ENCODE results near the gene RANBP17. TPM values are rescaled to one million over a fixed set of nuclear protein-coding genes. Genes with fewer than 3 reads are reported as not detected.

Gene RANBP17
- total and polyA plus RNA-seq, 9 of the 15 experiments (the other 6 are each of a cell fraction or from before 2014, with no cell fraction given) = not detected

DNA sequence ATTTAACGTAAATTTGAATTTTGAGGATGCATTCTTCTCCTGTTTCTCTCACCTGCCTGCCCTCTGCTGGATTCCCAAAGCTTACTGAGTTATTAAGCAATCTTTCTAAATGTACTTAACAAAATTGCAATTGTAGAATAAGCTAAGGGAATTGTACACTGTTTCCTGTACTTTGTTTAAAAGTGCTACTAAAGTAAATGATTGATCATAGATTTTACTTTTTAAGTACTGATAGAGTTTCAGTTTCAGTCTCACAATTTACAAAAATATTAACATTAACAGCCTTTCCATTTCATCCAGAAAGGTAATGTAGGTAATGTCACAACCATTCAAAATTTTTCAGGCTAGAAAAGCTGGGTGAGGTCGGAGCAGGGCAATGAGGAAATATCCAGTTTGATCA is 4.8 kb upstream of the RANBP17 start:
- no peak for FAIRE-seq
- in situ Hi-C loops (cut with MboI) = no loop called here

GRCh38 chr5:170860415-170860814 is 1.4 kb upstream of the RANBP17 start:
- no peaks in the 10 kb centered on the region for H3K36me3 ChIP-seq (ENCODE audit: control insufficient read depth, insufficient read depth, low read length)
- no peak overlapping the region for H3K27ac ChIP-seq (ENCODE audit: extremely low read depth, low read depth, low read length)
- no TSS peak for BruUV-seq (replicated peaks)
- FAIRE-seq (no peak), ATAC-seq (no peak), DNase-seq (ENCODE audit: extremely low read depth in 1 of 4, low spot score in 3 of 4) (no peak)
- ChIA-PET CTCF (ENCODE audit: low intra/inter-chr PET ratio) (no interaction called here), POLR2A (no interaction called here)
- H3K9me3 ChIP-seq (replicated peaks; ENCODE audit: control insufficient read depth, insufficient read depth, low read depth, low read length) = no peaks in the 10 kb centered on the region
- H3K9ac ChIP-seq (ENCODE audit: insufficient read depth in 1 of 2, low read depth in 2 of 2, low read length in 2 of 2) = no peak overlapping the region
- H3K27me3 ChIP-seq (ENCODE audit: control insufficient read depth in 2 of 2, insufficient read depth in 2 of 2, low read length in 2 of 2) = no peaks in the 10 kb centered on the region
- TF ChIP-seq ZNF124 (CRISPR knock-in tag; IDR thresholded peaks at IDR 0.05) = no peak
- no peaks in the 10 kb centered on the region for H3K79me2 ChIP-seq (ENCODE audit: control insufficient read depth, insufficient read depth, low read length)
- no peak overlapping the region for H3K4me2 ChIP-seq (ENCODE audit: insufficient read depth, low read length)
- no peak overlapping the region for H2AFZ ChIP-seq (ENCODE audit: low read depth, low read length)
- no peaks in the 10 kb centered on the region for H3K4me1 ChIP-seq (replicated peaks in 1 of 2; ENCODE audit: control insufficient read depth in 2 of 2, insufficient read depth in 2 of 2, low read length in 2 of 2)
- intact Hi-C loops (cut with micrococcal nuclease) (no loop called here), in situ Hi-C loops (cut with MboI) (no loop called here)
- no peaks in the 10 kb centered on the region for H3K9me1 ChIP-seq (ENCODE audit: control insufficient read depth, insufficient read depth, low read length)
- no peak overlapping the region for H3K4me3 ChIP-seq
- H4K20me1 ChIP-seq (replicated peaks; ENCODE audit: control insufficient read depth, insufficient read depth, low read length) = no peaks in the 10 kb centered on the region

More for the DNA sequence above, 4.8 kb upstream of the RANBP17 start:
- Histone ChIP-seq H2AFZ (ENCODE audit: low read depth, low read length) (no peak overlapping the region), H3K79me2 (ENCODE audit: control insufficient read depth, insufficient read depth, low read length) (no peaks in the 10 kb centered on the region), H3K9ac (ENCODE audit: insufficient read depth in 1 of 2, low read depth in 2 of 2, low read length in 2 of 2) (no peak overlapping the region), H3K27ac (ENCODE audit: extremely low read depth, low read depth, low read length) (no peak overlapping the region), H3K4me1 (replicated peaks in 1 of 2; ENCODE audit: control insufficient read depth in 2 of 2, insufficient read depth in 2 of 2, low read length in 2 of 2) (no peaks in the 10 kb centered on the region), H3K27me3 (ENCODE audit: control insufficient read depth in 2 of 2, insufficient read depth in 2 of 2, low read length in 2 of 2) (no peaks in the 10 kb centered on the region), H3K9me1 (ENCODE audit: control insufficient read depth, insufficient read depth, low read length) (no peaks in the 10 kb centered on the region), H3K4me2 (ENCODE audit: insufficient read depth, low read length) (no peak overlapping the region), H3K36me3 (ENCODE audit: control insufficient read depth, insufficient read depth, low read length) (no peaks in the 10 kb centered on the region), H3K4me3 (no peak overlapping the region), H4K20me1 (replicated peaks; ENCODE audit: control insufficient read depth, insufficient read depth, low read length) (no peaks in the 10 kb centered on the region), H3K9me3 (replicated peaks; ENCODE audit: control insufficient read depth, insufficient read depth, low read depth, low read length) (no peaks in the 10 kb centered on the region)
- intact Hi-C loops (cut with micrococcal nuclease) = no loop called here
- no peak for ATAC-seq
- ChIA-PET CTCF (ENCODE audit: low intra/inter-chr PET ratio) (no interaction called here), POLR2A (no interaction called here)
- BruUV-seq (replicated peaks) = no TSS peak
- WGBS (ENCODE audit: insufficient coverage, low coverage, missing lambda C conversion rate) = 0% methylated on average over 2 of the region's 2 CpGs
- DNase-seq (ENCODE audit: extremely low read depth in 1 of 4, low spot score in 3 of 4) = no peak
- TF ChIP-seq GTF2E2 (tag; IDR thresholded peaks at IDR 0.05) = no peak
- TF ChIP-seq SP2 (IDR thresholded peaks at IDR 0.05; ENCODE audit: extremely low read depth, low read depth, low read length, poor library complexity, severe bottlenecking) = no peak
- TF ChIP-seq ESRRA (IDR thresholded peaks at IDR 0.05; ENCODE audit: borderline replicate concordance, low read depth) = no peak
- no peak for TF ChIP-seq NEUROD1 (IDR thresholded peaks at IDR 0.05; ENCODE audit: borderline replicate concordance, low read depth, low read length, partially characterized antibody)
- TF ChIP-seq TCF7 (IDR thresholded peaks at IDR 0.05; ENCODE audit: borderline replicate concordance) = no peak
- no peak for TF ChIP-seq HMG20B (CRISPR knock-in tag; IDR thresholded peaks at IDR 0.05)
- TF ChIP-seq CREM (IDR thresholded peaks at IDR 0.05; ENCODE audit: low read depth) = no peak

Data from K562 (cell line).